HG02938 (cell line): ENCODE results near the gene IFT122.
"Not testable (repeated sequence)": the region's sequence is repeated elsewhere in the genome, so short reads cannot be mapped to it uniquely, and the experiment has no call there.

Experiments
- ATAC-seq: cut with Tn5 transposase; IDR thresholded peaks from one replicate; pipeline ENCODE4 v1.9.1; 2021; ENCODE audit warnings: mild to moderate bottlenecking, moderate library complexity; ENCODE audit not compliant: unreplicated experiment

The IFT122 gene

DNA sequence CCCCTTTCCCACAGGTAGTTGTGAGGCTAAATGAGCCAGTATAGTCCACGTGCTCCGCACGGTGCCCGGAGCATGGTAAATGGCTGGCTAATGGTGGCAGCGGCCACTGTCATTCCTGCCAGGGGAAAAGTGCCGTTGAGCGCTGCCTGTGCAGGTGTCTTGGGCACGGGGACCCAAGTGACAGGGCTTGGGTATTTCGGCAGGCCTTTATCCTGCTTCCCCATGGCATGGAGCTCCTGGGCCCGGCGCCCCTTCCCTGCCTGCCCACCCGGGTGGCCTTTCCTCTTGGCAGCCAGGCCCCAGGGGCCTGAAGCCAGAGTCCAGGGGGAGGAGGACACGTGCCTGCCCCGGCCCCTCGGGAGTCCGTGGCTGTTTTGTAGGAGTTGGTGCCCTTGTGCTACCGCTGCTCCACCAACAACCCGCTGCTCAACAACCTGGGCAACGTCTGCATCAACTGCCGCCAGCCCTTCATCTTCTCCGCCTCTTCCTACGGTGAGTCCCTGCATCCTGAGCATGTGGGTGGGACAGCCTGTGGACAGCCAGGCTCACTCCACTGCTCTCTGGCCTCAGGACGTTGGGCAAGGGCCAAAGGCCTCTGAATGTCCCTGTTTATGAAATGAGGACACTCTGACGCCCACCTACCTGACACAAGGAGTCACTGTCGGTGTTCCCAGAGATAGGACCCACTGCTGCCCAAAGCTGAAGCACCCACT lies 75.2 kb downstream of the IFT122 start:
- not testable (repeated sequence) for ATAC-seq

DNA sequence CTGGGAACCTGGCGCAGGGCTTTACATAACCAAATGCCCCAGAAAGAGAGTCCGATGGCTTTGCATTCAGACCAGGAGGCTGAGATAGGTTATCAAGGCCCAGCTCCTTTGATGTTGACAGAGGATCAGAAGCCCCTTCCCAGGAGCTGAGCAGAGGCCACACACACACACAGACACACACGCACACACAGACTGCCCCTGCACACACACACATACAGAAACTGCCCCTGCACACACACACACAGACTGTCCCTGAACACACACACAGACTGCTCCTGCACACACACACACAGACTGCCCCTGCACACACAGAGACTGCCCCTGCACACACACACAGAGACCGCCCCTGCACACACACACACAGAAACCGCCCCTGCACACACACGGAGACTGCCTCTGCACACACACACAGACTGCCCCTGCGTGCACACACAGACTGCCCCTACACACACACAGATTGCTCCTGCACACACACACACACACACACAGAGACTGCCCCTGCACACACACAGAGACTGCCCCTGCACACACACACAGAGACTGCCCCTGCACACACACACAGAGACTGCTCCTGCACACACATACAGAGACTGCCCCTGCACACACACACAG lies 75.9 kb downstream of the IFT122 start:
- not testable (repeated sequence) for ATAC-seq

DNA sequence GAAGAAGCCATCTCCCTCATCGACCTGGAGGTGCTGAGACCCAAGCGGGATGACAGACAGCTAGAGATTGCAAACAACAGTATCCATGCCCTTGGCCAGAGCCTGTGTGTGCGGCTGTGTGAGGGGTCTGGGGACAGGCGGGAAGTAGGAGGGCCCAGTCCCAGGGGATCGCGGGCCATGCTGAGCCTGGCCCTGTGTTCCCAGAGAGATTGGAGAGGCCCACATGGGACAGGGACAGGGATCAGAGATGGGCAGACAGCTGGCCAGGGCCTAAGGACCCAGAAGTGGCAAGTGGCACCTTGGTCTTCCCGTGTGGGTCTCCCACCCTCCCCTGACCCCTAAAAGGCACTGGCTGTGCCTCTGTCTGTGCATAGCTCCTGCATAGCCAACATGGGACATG lies 77.5 kb downstream of the IFT122 start:
- ATAC-seq: no peak

- ATAC-seq: no peak
Observed at GRCh38 chr3:129518038-129518561, 78.1 kb downstream of the IFT122 start.

- ATAC-seq: no peak
Observed at GRCh38 chr3:129518581-129518980, 78.6 kb downstream of the IFT122 start.

DNA sequence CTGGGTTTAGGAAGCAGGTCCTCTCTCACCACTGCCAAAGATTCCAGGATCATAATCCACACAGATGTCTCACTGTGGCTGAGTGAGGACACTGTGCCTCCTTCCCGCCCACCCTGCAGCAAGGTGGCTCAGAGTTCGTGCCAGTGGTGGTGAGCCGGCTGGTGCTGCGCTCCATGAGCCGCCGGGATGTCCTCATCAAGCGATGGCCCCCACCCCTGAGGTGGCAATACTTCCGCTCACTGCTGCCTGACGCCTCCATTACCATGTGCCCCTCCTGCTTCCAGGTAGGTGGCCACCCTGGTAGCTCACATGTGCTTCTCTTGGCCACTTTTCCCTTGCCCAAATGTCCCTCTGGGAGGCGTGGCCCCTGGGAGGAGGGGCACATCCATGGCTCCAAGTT lies 79.4 kb downstream of the IFT122 start:
- ATAC-seq: no peak

DNA sequence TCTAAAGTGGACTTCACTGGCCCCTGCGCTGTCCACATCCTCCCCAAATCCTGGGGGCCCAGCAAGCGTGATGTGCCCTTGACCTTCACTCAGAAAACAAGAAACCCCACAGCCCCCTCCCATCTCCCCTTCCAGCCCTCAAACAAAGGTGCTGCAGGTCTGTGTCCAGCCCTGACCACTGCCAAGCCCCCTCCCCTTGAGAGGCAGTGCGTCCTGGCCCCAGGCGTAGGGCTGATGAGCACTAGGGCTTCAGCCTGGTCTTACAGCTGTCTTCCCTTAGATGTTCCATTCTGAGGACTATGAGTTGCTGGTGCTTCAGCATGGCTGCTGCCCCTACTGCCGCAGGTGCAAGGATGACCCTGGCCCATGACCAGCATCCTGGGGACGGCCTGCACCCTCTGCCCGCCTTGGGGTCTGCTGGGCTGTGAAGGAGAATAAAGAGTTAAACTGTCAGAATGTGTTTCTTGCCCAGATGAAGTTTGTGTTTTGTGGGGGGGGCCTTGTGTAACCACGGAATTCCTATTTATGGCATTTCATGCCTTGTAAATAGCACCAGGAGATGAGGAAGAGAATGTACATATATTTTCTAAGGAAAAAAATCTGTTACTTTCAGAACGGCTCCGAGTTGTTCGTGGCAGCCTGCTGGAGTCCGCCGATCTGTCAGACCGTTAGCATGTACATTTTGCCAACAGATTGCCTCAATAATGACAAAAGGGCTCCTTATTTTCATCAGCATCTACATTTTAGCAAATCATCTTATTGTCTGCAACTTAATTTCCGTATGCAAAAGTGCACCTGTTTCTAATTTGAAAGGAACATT lies 80.1 kb downstream of the IFT122 start:
- no peak for ATAC-seq

DNA sequence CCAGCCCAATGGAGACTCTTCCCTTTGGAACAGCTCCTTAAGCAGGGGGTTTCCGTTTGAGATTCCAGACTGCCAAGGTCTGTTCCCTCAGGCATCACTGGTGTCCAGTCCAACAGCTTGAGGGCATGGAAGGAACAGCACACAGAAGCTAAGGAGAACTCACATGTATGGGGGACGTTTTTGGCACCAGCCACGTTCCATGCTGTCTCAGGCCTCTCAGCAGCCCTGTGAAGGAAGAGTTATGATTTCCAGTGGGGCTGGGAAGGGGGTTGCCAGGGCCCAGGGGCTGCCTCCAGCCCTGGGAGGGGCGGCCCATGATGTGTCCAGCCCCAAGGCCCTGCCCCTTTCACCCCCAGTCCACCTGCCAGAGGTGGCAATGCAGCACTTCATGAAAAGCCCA lies 80.9 kb downstream of the IFT122 start:
- no peak for ATAC-seq

DNA sequence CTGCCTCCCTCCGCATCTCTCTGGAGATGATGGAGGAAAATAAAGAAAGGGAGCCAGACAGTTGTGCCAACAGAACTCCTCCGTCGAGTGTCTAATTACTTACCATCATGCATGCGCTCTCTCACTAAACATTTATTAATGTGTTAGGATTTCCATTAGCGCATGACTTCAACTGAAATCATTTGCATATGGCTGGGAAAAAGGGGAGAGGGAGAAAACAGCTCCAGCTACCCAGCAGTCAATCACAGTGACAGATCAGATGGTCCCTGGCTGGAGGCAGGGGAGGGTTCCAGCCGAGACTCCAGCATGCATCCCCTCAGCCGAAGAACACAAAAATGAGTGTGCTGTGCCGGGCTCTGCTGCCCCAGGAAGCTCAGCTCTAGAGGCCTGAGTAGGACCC lies 81.6 kb downstream of the IFT122 start:
- ATAC-seq: no peak

GRCh38 chr3:129522953-129523352 lies 82.9 kb downstream of the IFT122 start:
- no peak for ATAC-seq

- no peak for ATAC-seq
Observed at GRCh38 chr3:129524081-129524480, 84.1 kb downstream of the IFT122 start.

GRCh38 chr3:129525341-129525968 lies 85.4 kb downstream of the IFT122 start:
- no peak for ATAC-seq

DNA sequence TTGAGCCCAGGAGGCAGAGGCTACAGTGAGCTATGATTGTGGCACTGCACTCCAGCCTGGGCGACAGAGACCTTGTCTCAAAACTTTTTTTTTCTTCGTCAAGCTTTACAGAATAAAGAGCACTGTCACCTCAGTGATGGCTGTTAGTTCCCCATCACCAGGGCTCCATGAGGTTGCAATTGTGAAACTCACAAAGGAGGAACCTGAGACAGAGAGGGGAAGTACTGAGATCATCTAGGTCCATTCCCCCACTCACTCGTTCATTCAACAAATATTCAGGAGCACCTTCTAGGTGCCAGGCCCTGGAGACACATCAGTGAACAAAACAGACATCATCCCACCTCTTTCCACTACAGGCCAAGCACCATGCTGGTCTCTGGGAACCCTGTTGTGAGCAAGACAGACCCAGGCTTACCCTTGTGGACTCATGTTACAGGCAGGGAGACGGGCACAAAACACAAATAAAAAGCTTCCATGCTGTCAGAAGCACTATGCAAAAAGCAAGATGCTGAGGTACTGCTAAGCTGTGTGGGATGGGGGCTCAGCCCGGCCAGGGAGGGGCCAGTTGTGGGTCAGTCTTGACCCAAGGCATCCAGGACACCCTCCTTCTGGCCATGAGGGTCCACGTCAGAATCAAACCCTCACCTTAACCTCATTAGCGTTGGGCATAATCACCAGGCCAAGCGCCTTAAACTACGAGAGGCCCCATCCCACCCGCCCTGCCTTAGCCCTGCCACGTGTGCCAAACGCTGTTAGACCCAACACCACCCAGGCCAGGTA lies 86.3 kb downstream of the IFT122 start:
- ATAC-seq: peak; percentile 90

DNA sequence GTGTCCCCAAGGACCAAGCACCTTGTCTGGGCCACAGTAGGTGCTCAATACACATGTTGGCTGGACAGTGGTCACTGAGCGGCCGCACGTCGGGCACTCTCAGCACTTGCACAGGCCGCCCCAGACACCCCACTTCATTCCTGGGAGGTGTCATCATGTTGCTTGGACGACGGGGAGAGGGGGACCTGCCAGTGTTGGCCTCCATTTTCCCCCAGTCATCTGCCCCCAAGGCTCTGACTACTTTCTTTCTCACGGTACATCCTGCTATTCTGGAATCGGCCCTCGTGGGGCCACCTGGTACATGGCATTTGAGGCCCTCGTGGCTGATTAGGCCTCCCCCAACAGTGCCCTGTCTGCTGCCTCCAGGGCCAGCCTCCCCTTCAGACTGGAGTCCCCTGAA lies 87.2 kb downstream of the IFT122 start:
- no peak for ATAC-seq

DNA sequence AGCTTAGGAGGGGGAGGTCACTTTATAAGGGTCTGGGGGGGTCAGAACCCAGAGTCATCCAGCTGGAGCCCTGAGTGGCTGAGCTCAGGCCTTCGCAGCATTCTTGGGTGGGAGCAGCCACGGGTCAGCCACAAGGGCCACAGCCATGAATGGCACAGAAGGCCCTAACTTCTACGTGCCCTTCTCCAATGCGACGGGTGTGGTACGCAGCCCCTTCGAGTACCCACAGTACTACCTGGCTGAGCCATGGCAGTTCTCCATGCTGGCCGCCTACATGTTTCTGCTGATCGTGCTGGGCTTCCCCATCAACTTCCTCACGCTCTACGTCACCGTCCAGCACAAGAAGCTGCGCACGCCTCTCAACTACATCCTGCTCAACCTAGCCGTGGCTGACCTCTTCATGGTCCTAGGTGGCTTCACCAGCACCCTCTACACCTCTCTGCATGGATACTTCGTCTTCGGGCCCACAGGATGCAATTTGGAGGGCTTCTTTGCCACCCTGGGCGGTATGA lies 88.6 kb downstream of the IFT122 start, which contains the start of gene RHO:
RHO (plus strand) TSS at position 51 of the 512 bp plus-strand sequence; CDS start at position 146, 95 bp downstream.
- no peak for ATAC-seq

DNA sequence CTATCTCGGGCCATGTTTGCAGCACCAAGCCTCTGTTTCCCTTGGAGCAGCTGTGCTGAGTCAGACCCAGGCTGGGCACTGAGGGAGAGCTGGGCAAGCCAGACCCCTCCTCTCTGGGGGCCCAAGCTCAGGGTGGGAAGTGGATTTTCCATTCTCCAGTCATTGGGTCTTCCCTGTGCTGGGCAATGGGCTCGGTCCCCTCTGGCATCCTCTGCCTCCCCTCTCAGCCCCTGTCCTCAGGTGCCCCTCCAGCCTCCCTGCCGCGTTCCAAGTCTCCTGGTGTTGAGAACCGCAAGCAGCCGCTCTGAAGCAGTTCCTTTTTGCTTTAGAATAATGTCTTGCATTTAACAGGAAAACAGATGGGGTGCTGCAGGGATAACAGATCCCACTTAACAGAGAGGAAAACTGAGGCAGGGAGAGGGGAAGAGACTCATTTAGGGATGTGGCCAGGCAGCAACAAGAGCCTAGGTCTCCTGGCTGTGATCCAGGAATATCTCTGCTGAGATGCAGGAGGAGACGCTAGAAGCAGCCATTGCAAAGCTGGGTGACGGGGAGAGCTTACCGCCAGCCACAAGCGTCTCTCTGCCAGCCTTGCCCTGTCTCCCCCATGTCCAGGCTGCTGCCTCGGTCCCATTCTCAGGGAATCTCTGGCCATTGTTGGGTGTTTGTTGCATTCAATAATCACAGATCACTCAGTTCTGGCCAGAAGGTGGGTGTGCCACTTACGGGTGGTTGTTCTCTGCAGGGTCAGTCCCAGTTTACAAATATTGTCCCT lies 89.6 kb downstream of the IFT122 start:
- no peak for ATAC-seq

- ATAC-seq: no peak
Observed at GRCh38 chr3:129530251-129530791, 90.3 kb downstream of the IFT122 start.

DNA sequence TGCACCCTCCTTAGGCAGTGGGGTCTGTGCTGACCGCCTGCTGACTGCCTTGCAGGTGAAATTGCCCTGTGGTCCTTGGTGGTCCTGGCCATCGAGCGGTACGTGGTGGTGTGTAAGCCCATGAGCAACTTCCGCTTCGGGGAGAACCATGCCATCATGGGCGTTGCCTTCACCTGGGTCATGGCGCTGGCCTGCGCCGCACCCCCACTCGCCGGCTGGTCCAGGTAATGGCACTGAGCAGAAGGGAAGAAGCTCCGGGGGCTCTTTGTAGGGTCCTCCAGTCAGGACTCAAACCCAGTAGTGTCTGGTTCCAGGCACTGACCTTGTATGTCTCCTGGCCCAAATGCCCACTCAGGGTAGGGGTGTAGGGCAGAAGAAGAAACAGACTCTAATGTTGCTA lies 90.8 kb downstream of the IFT122 start:
- ATAC-seq: no peak

DNA sequence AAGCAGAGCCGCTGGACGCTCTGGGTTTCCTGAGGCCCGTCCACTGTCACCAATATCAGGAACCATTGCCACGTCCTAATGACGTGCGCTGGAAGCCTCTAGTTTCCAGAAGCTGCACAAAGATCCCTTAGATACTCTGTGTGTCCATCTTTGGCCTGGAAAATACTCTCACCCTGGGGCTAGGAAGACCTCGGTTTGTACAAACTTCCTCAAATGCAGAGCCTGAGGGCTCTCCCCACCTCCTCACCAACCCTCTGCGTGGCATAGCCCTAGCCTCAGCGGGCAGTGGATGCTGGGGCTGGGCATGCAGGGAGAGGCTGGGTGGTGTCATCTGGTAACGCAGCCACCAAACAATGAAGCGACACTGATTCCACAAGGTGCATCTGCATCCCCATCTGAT lies 91.7 kb downstream of the IFT122 start:
- ATAC-seq: no peak
